Measurements from ENCODE around the gene HSPA1A.
"Not testable (repeated sequence)": the region's sequence is repeated elsewhere in the genome, so short reads cannot be mapped to it uniquely, and the experiment has no call there.

The HSPA1A gene

DNA sequence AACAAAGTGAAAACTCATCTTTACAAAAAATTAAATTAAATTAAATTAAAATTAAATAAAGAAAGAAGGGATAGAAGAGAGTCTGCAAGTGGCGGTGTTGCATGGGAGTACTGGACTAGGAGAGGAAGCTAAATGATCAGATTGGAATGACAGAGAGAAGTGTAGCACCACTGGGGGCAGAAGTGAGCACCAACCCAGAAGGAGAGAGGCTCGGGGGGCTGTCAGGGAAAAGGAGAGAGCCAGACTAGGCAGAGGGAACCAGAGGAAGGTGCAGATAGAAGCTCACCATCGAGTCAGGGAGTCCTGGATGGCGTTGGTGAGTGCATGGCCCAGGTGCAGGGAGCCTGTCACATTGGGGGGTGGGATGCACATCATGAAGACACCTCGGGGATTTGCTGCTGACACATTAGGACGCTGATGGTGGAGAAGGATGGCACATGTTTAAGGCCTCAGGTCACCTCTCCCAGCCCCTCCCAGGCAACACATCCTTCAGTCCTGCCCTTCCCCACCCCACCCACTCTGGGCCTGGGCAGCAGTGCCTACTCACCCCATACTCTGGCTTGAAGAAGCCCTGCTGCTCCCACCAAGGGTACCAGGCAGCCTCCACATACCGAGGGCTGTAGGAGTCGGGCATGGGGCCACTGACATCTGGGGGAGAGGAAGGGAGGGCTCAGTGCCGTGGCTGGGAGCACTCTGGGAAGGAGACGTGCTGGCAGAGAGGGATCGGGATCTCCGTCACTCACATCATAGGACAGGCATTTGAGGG is 23.8 kb upstream of the HSPA1A start:
- H3K36me3 ChIP-seq (ENCODE audit: control insufficient read depth, low read length): peaks cover 56% of the 10 kb centered on the region
- H3K9me2 ChIP-seq (replicated peaks; ENCODE audit: control insufficient read depth, low read length): no peaks in the 10 kb centered on the region
- H3K4me2 ChIP-seq (ENCODE audit: low read length): no peak overlapping the region
- TF ChIP-seq, protein P1, sequence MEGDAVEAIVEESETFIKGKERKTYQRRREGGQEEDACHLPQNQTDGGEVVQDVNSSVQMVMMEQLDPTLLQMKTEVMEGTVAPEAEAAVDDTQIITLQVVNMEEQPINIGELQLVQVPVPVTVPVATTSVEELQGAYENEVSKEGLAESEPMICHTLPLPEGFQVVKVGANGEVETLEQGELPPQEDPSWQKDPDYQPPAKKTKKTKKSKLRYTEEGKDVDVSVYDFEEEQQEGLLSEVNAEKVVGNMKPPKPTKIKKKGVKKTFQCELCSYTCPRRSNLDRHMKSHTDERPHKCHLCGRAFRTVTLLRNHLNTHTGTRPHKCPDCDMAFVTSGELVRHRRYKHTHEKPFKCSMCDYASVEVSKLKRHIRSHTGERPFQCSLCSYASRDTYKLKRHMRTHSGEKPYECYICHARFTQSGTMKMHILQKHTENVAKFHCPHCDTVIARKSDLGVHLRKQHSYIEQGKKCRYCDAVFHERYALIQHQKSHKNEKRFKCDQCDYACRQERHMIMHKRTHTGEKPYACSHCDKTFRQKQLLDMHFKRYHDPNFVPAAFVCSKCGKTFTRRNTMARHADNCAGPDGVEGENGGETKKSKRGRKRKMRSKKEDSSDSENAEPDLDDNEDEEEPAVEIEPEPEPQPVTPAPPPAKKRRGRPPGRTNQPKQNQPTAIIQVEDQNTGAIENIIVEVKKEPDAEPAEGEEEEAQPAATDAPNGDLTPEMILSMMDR (IDR thresholded peaks at IDR 0.05; ENCODE audit: low read depth, low read length, poor library complexity, severe bottlenecking): peak; percentile 80
- no peak for TF ChIP-seq EZH2phosphoT487 (IDR thresholded peaks at IDR 0.05; ENCODE audit: borderline replicate concordance, low read length)
- H3K4me1 ChIP-seq (ENCODE audit: control insufficient read depth, low read length): peaks cover 38% of the 10 kb centered on the region
- no peak overlapping the region for H3K4me3 ChIP-seq (ENCODE audit: low read length)
- no peaks in the 10 kb centered on the region for H3K27me3 ChIP-seq (ENCODE audit: control insufficient read depth, low read length)
- H3K9me3 ChIP-seq (ENCODE audit: control insufficient read depth, insufficient read depth, low read length): no peaks in the 10 kb centered on the region
- peaks cover 10% of the 10 kb centered on the region for H3F3A ChIP-seq (ENCODE audit: control insufficient read depth, insufficient read depth)
- peaks cover 42% of the 10 kb centered on the region for H3K79me2 ChIP-seq (ENCODE audit: control insufficient read depth, low read length)
- H3K27ac ChIP-seq (ENCODE audit: low read depth, low read length): no peak overlapping the region
- H4K20me1 ChIP-seq (ENCODE audit: control insufficient read depth, insufficient read depth, low read depth, low read length): peaks cover 4% of the 10 kb centered on the region; the same call in 1 of the 2 replicates

DNA sequence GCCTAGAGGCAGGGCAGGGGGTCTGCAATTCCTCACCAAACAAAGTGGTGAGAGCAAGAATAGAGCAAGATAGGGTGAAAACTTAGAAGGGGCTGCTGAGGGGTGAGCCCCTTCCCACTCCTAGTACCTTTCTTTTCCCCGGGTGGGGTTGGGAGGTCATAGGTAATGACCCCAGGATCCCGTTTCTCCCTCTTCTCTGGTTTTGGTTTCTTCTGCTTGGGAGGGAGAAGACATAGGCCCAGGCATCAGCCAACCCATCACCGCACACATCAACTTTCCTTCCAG is 23.3 kb upstream of the HSPA1A start:
- H3K4me3 ChIP-seq (ENCODE audit: low read length): no peak overlapping the region
- H3K79me2 ChIP-seq (ENCODE audit: control insufficient read depth, low read length): peaks cover 42% of the 10 kb centered on the region
- H3K27ac ChIP-seq (ENCODE audit: low read depth, low read length): no peak overlapping the region
- no peak overlapping the region for H3K4me2 ChIP-seq (ENCODE audit: low read length)
- H3K4me1 ChIP-seq (ENCODE audit: control insufficient read depth, low read length): peaks cover 43% of the 10 kb centered on the region
- peaks cover 61% of the 10 kb centered on the region for H3K36me3 ChIP-seq (ENCODE audit: control insufficient read depth, low read length)
- H3K9me3 ChIP-seq (ENCODE audit: control insufficient read depth, insufficient read depth, low read length): no peaks in the 10 kb centered on the region
- TF ChIP-seq, protein P1 (IDR thresholded peaks at IDR 0.05; ENCODE audit: low read depth, low read length, poor library complexity, severe bottlenecking): no peak
- no peak for TF ChIP-seq EZH2phosphoT487 (IDR thresholded peaks at IDR 0.05; ENCODE audit: borderline replicate concordance, low read length)
- H3F3A ChIP-seq (ENCODE audit: control insufficient read depth, insufficient read depth): peaks cover 15% of the 10 kb centered on the region
- peaks cover 4% of the 10 kb centered on the region; the same call in 1 of the 2 replicates for H4K20me1 ChIP-seq (ENCODE audit: control insufficient read depth, insufficient read depth, low read depth, low read length)
- no peaks in the 10 kb centered on the region for H3K9me2 ChIP-seq (replicated peaks; ENCODE audit: control insufficient read depth, low read length)
- H3K27me3 ChIP-seq (ENCODE audit: control insufficient read depth, low read length): no peaks in the 10 kb centered on the region

DNA sequence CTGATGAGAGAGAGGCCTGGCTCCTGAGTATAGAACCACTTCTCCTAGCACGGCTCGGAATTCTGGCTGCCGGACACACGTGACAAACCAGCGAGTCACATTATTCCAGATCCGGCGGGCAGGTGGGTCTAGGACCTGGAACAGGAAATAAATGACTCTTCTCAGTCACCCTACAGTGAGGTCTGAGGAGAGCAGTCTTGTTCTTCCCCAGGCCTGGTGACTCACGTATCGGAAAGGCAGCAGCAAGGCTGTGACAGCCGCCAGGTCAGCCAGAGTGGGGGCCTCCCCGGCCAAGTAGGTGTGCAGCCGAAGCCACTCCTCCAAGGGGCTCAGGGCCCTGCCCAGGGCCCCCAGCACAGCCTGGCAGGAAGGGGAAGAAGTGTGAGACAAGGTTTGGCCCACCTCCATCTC is 22.6 kb upstream of the HSPA1A start:
- Histone ChIP-seq H3K9me2 (replicated peaks; ENCODE audit: control insufficient read depth, low read length) (no peaks in the 10 kb centered on the region), H3K9me3 (ENCODE audit: control insufficient read depth, insufficient read depth, low read length) (no peaks in the 10 kb centered on the region), H3K4me3 (ENCODE audit: low read length) (no peak overlapping the region), H3K79me2 (ENCODE audit: control insufficient read depth, low read length) (peaks cover 42% of the 10 kb centered on the region), H3K36me3 (ENCODE audit: control insufficient read depth, low read length) (peaks cover 61% of the 10 kb centered on the region), H3F3A (ENCODE audit: control insufficient read depth, insufficient read depth) (peaks cover 22% of the 10 kb centered on the region), H4K20me1 (ENCODE audit: control insufficient read depth, insufficient read depth, low read depth, low read length) (peaks cover 4% of the 10 kb centered on the region; the same call in 1 of the 2 replicates), H3K4me2 (ENCODE audit: low read length) (no peak overlapping the region), H3K27me3 (ENCODE audit: control insufficient read depth, low read length) (no peaks in the 10 kb centered on the region), H3K4me1 (ENCODE audit: control insufficient read depth, low read length) (peaks cover 50% of the 10 kb centered on the region), H3K27ac (ENCODE audit: low read depth, low read length) (no peak overlapping the region)
- TF ChIP-seq EZH2phosphoT487 (IDR thresholded peaks at IDR 0.05; ENCODE audit: borderline replicate concordance, low read length): no peak
- TF ChIP-seq, protein P1 (IDR thresholded peaks at IDR 0.05; ENCODE audit: low read depth, low read length, poor library complexity, severe bottlenecking): no peak

DNA sequence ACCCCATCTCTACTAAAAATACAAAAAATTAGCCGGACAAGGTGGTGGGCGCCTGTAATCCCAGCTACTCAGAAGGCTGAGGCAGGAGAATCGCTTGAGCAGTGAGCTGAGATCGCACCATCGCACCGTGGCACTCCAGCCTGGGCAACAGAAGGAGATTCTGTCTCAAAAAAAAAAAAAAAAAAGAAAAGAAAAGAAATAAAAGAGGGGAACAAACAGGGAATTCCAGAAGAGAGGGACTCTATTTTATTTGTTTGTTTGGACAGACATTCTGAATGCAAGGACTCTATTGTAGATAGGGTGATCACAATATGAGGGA is 21.5 kb upstream of the HSPA1A start:
- H4K20me1 ChIP-seq (ENCODE audit: control insufficient read depth, insufficient read depth, low read depth, low read length); H3K27me3 ChIP-seq (ENCODE audit: control insufficient read depth, low read length); H3K9me3 ChIP-seq (ENCODE audit: control insufficient read depth, insufficient read depth, low read length); H3K9me2 ChIP-seq (replicated peaks; ENCODE audit: control insufficient read depth, low read length): not testable (repeated sequence)
- Histone ChIP-seq H3K79me2 (ENCODE audit: control insufficient read depth, low read length) (peaks cover 42% of the 10 kb centered on the region), H3K4me3 (ENCODE audit: low read length) (peak overlapping the region; percentile 97), H3K36me3 (ENCODE audit: control insufficient read depth, low read length) (peaks cover 62% of the 10 kb centered on the region), H3F3A (ENCODE audit: control insufficient read depth, insufficient read depth) (peaks cover 22% of the 10 kb centered on the region), H3K27ac (ENCODE audit: low read depth, low read length) (peak overlapping the region; percentile 60; the same call in 1 of the 2 replicates), H3K4me1 (ENCODE audit: control insufficient read depth, low read length) (peaks cover 61% of the 10 kb centered on the region), H3K4me2 (ENCODE audit: low read length) (peak overlapping the region; percentile 89)

Data from DOHH2 (cell line).